Activated T-cell treated with anti-CD3 and anti-CD28 coated beads, Interleukin-2, amount 50 U/mL, for 1 hour (primary cell): Measurements from ENCODE around the gene PDLIM7.

Experiments
- DNase-seq: peaks from one replicate; pipeline ENCODE4 v3.0.0-alpha.2; 2020

PDLIM7 gene

GRCh38 chr5:177504086-177505056 is 7.0 kb upstream of the PDLIM7 start:
- DNase-seq = no peak

GRCh38 chr5:177503351-177504085 is 6.1 kb upstream of the PDLIM7 start:
- no peak for DNase-seq

GRCh38 chr5:177502886-177503285 is 5.5 kb upstream of the PDLIM7 start:
- DNase-seq = no peak

GRCh38 chr5:177501874-177502678 is 4.7 kb upstream of the PDLIM7 start:
- DNase-seq = no peak

GRCh38 chr5:177500685-177501522 is 3.5 kb upstream of the PDLIM7 start:
- peak; percentile 88 for DNase-seq

GRCh38 chr5:177499842-177500241 is 2.4 kb upstream of the PDLIM7 start:
- no peak for DNase-seq

- DNase-seq = no peak
Observed at GRCh38 chr5:177498013-177498787, 796 bp upstream of the PDLIM7 start.

- DNase-seq = no peak
Observed at GRCh38 chr5:177496727-177497291, 595 bp downstream of the PDLIM7 start.

GRCh38 chr5:177496070-177496726 is 1.2 kb downstream of the PDLIM7 start:
- no peak for DNase-seq

GRCh38 chr5:177495243-177496060 is 2.0 kb downstream of the PDLIM7 start:
- DNase-seq = no peak

GRCh38 chr5:177494346-177495195 is 2.8 kb downstream of the PDLIM7 start:
- DNase-seq = no peak

- DNase-seq = no peak
Observed at GRCh38 chr5:177493795-177494345, 3.5 kb downstream of the PDLIM7 start.

- DNase-seq = no peak
Observed at GRCh38 chr5:177492841-177493240, 4.6 kb downstream of the PDLIM7 start.

- no peak for DNase-seq
Observed at GRCh38 chr5:177491983-177492746, 5.2 kb downstream of the PDLIM7 start.

GRCh38 chr5:177491429-177491945 is 5.9 kb downstream of the PDLIM7 start:
- no peak for DNase-seq

GRCh38 chr5:177490992-177491391 is 6.4 kb downstream of the PDLIM7 start:
- DNase-seq = no peak
